GM19324 (cell line): ENCODE results near the gene MLLT3.
"Not testable (repeated sequence)": the region's sequence is repeated elsewhere in the genome, so short reads cannot be mapped to it uniquely, and the experiment has no call there.

Experiments
- ATAC-seq: cut with Tn5 transposase; IDR thresholded peaks from one replicate; pipeline ENCODE4 v1.9.1; 2021; ENCODE audit warnings: mild to moderate bottlenecking, moderate library complexity; ENCODE audit not compliant: unreplicated experiment, low FRiP score

The MLLT3 gene

DNA sequence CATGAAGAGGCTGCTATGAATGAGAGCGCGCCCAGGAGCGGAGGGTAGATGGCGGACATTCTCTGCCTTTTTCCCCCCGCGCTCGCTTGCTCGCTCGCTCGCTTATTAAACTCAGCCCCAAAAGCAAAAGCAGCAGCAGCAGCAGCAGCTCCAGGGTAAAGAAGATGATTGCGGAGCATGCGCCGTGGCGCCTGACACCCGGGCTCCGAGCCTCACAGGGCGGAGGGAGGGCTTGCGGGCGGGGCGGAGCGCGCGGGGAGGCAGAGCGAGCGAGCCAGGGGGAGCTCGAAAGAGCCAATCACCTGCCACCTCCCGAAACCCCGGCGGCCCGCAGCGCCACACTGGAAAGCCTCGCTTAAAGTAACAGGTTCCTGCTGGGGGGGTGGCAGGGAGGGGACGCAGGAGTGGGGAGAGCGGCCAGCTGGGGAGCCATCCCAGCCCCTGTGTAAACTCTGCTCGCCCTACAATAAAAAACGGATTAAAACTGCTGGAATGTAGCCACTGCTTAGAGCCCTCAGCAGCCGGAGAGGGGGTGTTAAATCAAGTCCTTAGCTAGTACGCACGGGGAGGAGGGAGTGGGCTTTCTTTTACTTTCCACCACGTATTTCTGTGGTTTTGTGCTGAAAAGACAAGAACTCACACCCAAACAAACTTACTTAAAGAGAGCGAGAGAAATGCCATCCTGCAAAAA, at the start of gene MLLT3:
Gene MLLT3, minus strand, starts transcription at position 170 of the 691 bp plus-strand sequence.
- ATAC-seq = peak; percentile 87

DNA sequence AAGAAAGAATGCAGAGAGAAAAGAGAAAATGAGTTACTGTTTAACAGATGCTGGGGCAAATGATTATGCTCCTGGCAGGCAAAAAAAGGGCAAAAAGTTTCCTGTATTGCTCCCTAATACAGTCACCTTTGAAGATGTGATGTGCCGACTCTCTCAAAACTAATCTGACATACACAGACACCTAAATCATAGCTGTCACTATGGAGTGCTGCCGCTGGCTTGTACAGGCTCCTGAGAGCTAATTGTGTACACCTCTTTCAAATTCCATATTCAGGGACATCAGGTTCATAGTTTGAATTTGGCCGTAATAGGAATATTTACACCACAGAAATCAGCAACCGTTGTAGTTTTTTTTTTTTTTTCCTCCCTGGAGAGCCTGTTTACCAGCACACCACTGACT, 49.3 kb upstream of the MLLT3 start:
- ATAC-seq = no peak

DNA sequence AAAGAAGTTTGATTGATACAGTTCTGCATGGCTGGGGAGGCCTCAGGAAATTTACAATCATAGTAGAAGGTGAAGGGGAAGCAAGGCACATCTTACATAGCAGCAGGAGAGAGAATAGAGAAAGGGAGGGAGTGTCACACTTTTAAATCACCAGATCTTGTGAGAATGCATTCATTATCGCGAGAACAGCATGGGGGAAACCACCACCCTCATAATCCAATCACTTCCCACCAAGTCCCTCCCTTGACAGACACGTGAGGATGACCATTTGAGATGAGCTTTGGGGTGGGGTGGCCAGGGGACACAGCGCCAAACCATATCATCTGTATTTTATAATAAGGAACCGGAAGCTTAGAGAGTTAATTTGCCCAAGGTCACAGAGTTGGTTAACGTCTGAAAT, 48.1 kb upstream of the MLLT3 start:
- no peak for ATAC-seq

DNA sequence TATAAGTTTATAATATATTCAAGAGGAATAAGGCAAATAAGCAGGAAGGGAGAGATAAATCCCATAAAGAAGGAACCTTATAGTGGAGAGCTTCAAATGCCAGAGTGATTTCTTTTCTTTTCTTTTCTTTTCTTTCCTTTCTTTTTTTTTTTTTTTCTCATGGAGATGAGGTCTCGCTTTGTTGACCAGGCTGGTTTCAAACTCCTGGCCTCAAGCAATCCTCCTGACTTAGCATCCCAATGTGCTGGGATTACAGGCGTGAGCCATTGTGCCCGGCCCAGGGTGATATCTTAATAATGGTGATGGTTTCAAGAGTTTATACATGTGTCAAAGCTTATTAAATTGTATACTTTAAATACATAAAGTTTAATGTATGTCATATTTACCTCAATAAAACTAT, 42.2 kb upstream of the MLLT3 start:
- ATAC-seq = no peak

- no peak for ATAC-seq
These were observed 40.8 kb upstream of the MLLT3 start for GRCh38 chr9:20663133-20663532.

DNA sequence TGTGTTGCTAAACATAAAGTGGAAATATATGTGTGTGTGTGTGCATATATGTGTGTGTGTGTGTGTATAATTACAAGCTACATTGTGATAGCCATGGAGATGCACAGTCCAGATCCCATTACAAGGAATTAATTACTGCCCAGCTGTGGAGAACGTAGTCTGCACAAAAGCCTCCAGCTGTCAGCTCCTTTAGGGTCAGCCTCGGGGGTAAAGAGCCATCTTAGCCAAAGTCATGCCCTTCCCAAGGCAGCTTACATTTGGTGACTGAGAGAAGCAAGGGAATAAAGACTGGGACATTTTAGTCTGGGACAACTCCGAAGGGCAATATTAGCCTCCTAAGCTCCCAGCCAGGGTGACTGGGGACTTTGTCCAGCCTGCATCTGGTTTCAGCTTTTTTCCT, 39.9 kb upstream of the MLLT3 start:
- no peak for ATAC-seq

DNA sequence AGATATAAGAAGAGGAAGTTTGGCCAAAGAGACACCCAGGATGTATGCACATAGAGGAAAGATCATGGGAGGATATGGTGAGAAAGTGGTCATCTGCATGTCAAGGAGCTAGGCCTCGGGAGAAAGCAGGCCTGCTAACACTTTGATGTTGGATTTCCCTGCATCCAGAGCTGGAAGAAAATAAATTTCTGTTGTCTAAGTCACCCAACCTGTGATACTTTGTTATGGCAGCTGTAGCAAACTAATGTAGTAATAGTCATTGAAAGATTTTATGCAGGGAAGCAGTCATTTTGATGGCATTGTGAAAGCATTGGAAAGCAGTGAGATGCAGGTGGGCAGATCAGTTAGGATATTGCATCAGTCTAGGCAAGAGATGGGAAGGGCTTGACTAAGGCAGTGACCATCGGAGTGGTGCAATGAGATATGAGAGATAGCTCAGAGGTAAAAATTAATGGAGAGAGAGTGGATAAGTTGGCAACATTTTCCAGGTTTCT, 37.2 kb upstream of the MLLT3 start:
- ATAC-seq = no peak

DNA sequence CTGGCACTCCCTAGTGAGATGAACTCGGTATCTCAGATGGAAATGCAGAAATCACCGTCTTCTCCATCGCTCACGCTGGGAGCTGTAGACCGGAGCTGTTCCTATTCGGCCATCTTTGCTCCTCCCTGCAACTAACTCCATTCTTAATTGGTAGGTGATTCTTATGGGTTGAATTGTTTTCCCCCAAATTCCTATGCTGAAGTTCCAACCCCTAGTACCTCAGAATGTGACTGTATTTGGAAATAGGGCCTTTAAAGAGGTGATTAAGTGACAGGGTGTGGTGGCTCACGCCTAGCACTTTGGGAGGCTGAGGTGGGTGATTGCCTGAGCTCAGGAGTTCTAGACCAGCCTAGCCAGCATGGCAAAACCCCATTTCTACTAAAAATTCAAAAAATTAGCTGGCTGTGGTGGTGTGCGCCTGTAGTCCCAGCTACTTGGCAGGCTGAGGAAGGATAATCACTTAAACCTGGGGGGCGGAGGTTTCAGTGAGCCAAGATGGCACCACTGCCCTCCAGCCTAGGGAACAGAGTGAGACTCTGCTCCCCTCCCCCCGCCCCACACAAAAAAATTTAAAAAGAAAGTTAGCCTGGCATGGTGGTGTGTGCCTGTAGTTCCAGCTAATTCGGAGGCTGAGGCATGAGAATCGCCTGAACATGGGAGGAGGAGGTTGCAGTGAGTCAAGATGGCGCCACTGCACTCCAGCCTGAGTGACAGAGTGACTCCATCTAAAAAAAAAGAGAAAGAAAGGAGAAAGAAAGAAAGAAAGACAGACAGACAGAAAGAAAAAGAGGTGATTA, 36.6 kb upstream of the MLLT3 start:
- ATAC-seq = no peak

GRCh38 chr9:20658246-20658667, 36.0 kb upstream of the MLLT3 start:
- not testable (repeated sequence) for ATAC-seq

DNA sequence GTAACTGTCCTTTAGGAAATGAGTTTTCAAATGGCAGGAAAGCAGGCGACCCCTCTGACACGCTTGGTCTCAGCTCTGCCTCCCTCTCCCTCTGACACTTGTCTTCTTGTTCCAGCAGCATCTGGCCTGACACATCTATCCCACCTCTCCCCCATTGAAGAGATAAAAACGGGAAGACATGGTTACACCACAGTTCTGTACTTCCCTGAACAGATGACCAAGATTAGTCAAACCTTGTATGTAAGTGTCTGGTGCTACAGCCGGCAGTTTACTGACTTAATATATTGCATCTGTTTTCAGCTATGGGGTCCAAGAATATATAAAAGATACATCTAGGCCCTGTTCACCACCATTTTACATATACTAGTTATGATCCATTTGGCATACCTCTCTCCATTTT, 29.6 kb upstream of the MLLT3 start:
- no peak for ATAC-seq

DNA sequence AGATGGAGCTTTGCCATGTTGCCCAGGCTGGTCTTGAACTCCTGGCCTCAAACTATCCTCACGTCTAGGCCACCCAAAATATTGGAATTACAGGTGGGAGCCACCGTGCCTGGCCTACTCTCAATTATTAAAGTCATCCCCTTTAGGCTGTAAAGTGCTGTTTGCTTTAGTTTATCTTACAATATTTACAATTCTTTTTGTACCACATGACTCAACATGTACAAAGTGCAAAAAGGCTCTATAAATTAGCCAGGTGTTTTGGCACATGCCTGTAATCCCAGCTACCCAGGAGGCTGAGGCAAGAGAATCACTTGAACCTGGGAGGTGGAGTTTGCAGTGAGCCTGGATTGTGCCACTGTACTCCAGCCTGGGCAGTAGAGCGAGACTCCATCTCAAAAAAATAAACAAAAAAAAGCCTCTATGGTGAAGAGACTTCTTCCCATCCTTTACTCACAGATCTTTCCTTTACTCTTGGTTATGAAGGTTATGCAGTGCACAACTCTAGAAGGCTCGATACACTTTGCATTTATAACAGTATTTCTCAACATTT, 28.5 kb upstream of the MLLT3 start:
- no peak for ATAC-seq

- ATAC-seq = no peak
These were observed 28.0 kb upstream of the MLLT3 start for GRCh38 chr9:20650313-20650712.

DNA sequence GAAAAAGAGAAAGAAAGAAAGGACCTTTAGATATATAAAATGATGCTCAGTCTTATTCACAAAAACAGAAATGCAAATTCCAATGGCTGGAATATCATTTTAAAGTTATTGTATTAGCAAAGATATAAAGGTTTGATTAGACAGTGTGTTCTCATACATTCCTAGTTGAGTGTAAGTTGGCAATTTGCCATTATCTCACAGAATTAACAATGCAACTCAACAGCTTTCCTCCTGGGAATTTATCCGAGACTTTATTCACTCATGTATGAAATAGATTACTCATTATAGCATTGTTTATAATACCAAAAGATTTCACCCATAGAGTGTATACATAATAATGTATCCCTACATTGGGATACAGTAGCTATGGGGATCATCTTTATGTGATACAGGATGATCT, 27.1 kb upstream of the MLLT3 start:
- no peak for ATAC-seq

- no peak for ATAC-seq
These were observed 24.4 kb upstream of the MLLT3 start for GRCh38 chr9:20646656-20647055.

GRCh38 chr9:20643660-20644059, 21.4 kb upstream of the MLLT3 start:
- no peak for ATAC-seq

GRCh38 chr9:20642045-20642444, 19.7 kb upstream of the MLLT3 start:
- no peak for ATAC-seq

- ATAC-seq = peak; percentile 81
These were observed 18.3 kb upstream of the MLLT3 start for GRCh38 chr9:20640331-20641187.

- no peak for ATAC-seq
These were observed 14.7 kb upstream of the MLLT3 start for GRCh38 chr9:20636888-20637440.

GRCh38 chr9:20634895-20635294, 12.6 kb upstream of the MLLT3 start:
- ATAC-seq = no peak

- no peak for ATAC-seq
These were observed 10.4 kb upstream of the MLLT3 start for GRCh38 chr9:20632705-20633104.
